Hepatocyte (in vitro differentiated cells): ENCODE results near the gene MAGEB17.

Experiments
- CTCF ChIP-seq: fragments of 200-600 bp; sonication (generic); IDR thresholded peaks from 2 replicates; pipeline ENCODE4 v1.5.1; 2016; ENCODE audit warnings: antibody characterized with exemption, mild to moderate bottlenecking; ENCODE audit not compliant: poor library complexity
- EZH2 ChIP-seq: fragments of 200-600 bp; sonication (generic); IDR thresholded peaks from 2 replicates; pipeline ENCODE4 v1.6.1; 2016; ENCODE audit warnings: antibody characterized with exemption, mild to moderate bottlenecking, borderline replicate concordance

- TF ChIP-seq CTCF (no peak), EZH2 (no peak)
Observed at GRCh38 chrX:16119353-16120220, 47.7 kb upstream of the MAGEB17 start.
